Esophagus squamous epithelium (tissue), 5 donors: Measurements from ENCODE around the gene HSD17B2. TPM values are rescaled to one million over a fixed set of nuclear protein-coding genes. Genes with fewer than 3 reads are reported as not detected.
A peak's percentile ranks its signal among the peaks of the same experiment; 100 is the strongest.

Experiments used
- DNase-seq: peaks from one replicate; lab custom pipeline; 2025; lab: John Stamatoyannopoulos, UW
- H3K27ac ChIP-seq, 4 donors: fragments of 200-600 bp; sonication (generic); one replicate each; pipeline ENCODE4 v1.5.1; 2016 to 2019; ENCODE audit warnings: mild to moderate bottlenecking in 1 of 4
- H3K27me3 ChIP-seq, 4 donors: fragments of 200-600 bp; sonication (generic); 1 replicate in 3 of 4; 2 replicates in 1 of 4; pipeline versions ENCODE4 v1.5.1 to v1.6.0; 2017 to 2021; ENCODE audit warnings: antibody characterized with exemption in 1 of 4
- H3K36me3 ChIP-seq, 3 donors: fragments of 200-600 bp; sonication (generic); one replicate each; pipeline ENCODE4 v1.5.1; 2016 to 2019
- H3K4me1 ChIP-seq, 3 donors: fragments of 200-600 bp; sonication (generic); one replicate each; pipeline ENCODE4 v1.5.1; 2017 to 2019
- H3K4me3 ChIP-seq, 4 donors: fragments of 200-600 bp; sonication (generic); 1 replicate in 3 of 4; 2 replicates in 1 of 4; pipeline ENCODE4 v1.5.1; 2016 to 2019; ENCODE audit warnings: mild to moderate bottlenecking in 2 of 4, moderate library complexity in 1 of 4
- H3K9me3 ChIP-seq, 3 donors: fragments of 200-600 bp; sonication (generic); one replicate each; pipeline ENCODE4 v1.5.1; 2016 to 2019
- CTCF ChIP-seq, 6 experiments: fragments of 450-650 bp in 4 of 6; fragments of 200-600 bp in 2 of 6; sonication (generic) in 2 of 6; IDR thresholded peaks; one replicate each; pipeline ENCODE4 v1.5.1; 2016 to 2019; ENCODE audit warnings: antibody characterized with exemption in 6 of 6, mild to moderate bottlenecking in 4 of 6, moderate library complexity in 4 of 6
- POLR2A ChIP-seq, 4 donors: fragments of 450-650 bp; IDR thresholded peaks; one replicate each; pipeline ENCODE4 v1.6.1; 2017; ENCODE audit warnings: antibody characterized with exemption in 4 of 4, mild to moderate bottlenecking in 4 of 4, moderate library complexity in 3 of 4
- WGBS, 2 donors: methylation state at CpG; one replicate each; pipeline ENCODE4 v1.1.5; 2018; 5-methylcytosine and 5-hydroxymethylcytosine counted together
- intact Hi-C: fragments of 100-400 bp; cut with DNase I; formaldehyde crosslinking; loops from one replicate; pipeline ENCODE4 v1.15.0; 2022
- total RNA-seq, 4 donors: library from RNA; depleted of rRNA; stranded (reverse); fragments of >200 nt; gene quantifications; one replicate each; pipeline ENCODE4 v1.1.0, GENCODE V29; 2016
- donor health status: DM: yes; HTN: yes; CAD: no.

HSD17B2 gene
- total RNA-seq, 4 donors from 2014 or later: 0.72 to 5.1 (median 2.5) TPM

GRCh38 chr16:82017911-82018568 is 17.0 kb upstream of the HSD17B2 start:
- H3K27ac ChIP-seq: peak overlapping the region in 3 of 4 donors; percentile 16 to 54 (median 35)
- intact Hi-C loops: no loop called here
- DNase-seq: no peak
- H3K4me1 ChIP-seq: peaks cover 4 to 31% (median 9%) of the 10 kb centered on the region in 3 donors
- no peaks in the 10 kb centered on the region for H3K27me3 ChIP-seq
- TF ChIP-seq CTCF (IDR thresholded peaks at IDR 0.05): no peak
- TF ChIP-seq POLR2A (IDR thresholded peaks at IDR 0.05): no peak
- no peak overlapping the region for H3K4me3 ChIP-seq
- WGBS, 2 donors: 76 to 84% methylated on average over 6 of the region's 6 CpGs
- H3K36me3 ChIP-seq: no peaks in the 10 kb centered on the region
- peaks cover 0 to 6% (median 0%) of the 10 kb centered on the region in 3 donors for H3K9me3 ChIP-seq

GRCh38 chr16:82019535-82019934 is 15.5 kb upstream of the HSD17B2 start:
- intact Hi-C loops: no loop called here
- TF ChIP-seq POLR2A (IDR thresholded peaks at IDR 0.05) (no peak), CTCF (IDR thresholded peaks at IDR 0.05) (no peak)
- no peaks in the 10 kb centered on the region for H3K36me3 ChIP-seq
- DNase-seq: no peak
- H3K27me3 ChIP-seq: peaks cover 0 to 2% (median 0%) of the 10 kb centered on the region in 4 donors
- H3K27ac ChIP-seq: no peak overlapping the region
- no peak overlapping the region for H3K4me3 ChIP-seq
- peaks cover 4 to 24% (median 9%) of the 10 kb centered on the region in 3 donors for H3K4me1 ChIP-seq
- peaks cover 0 to 6% (median 0%) of the 10 kb centered on the region in 3 donors for H3K9me3 ChIP-seq
- 47 to 72% methylated on average over 7 to 8 of the region's 8 CpGs for WGBS, 2 donors

- Histone ChIP-seq H3K4me3 (no peak overlapping the region), H3K4me1 (peaks cover 4 to 24% (median 9%) of the 10 kb centered on the region in 3 donors), H3K36me3 (no peaks in the 10 kb centered on the region), H3K27ac (no peak overlapping the region), H3K27me3 (peaks cover 0 to 2% (median 0%) of the 10 kb centered on the region in 4 donors), H3K9me3 (peaks cover 0 to 3% (median 0%) of the 10 kb centered on the region in 3 donors)
- WGBS, 2 donors: 89 to 91% methylated on average over 5 of the region's 5 CpGs
- intact Hi-C loops: no loop called here
- no peak for DNase-seq
- TF ChIP-seq CTCF (IDR thresholded peaks at IDR 0.05): no peak
These were observed 15.0 kb upstream of the HSD17B2 start for GRCh38 chr16:82020051-82020450.

GRCh38 chr16:82023206-82023605 is 11.8 kb upstream of the HSD17B2 start:
- 85 to 87% methylated on average over 6 to 7 of the region's 7 CpGs for WGBS, 2 donors
- peaks cover 5 to 15% (median 5%) of the 10 kb centered on the region in 3 donors for H3K4me1 ChIP-seq

More at GRCh38 chr16:82023206-82023605, 11.8 kb upstream of the HSD17B2 start:
- no peaks in the 10 kb centered on the region for H3K36me3 ChIP-seq
- peaks cover 0 to 2% (median 0%) of the 10 kb centered on the region in 4 donors for H3K27me3 ChIP-seq
- DNase-seq: no peak
- TF ChIP-seq POLR2A (IDR thresholded peaks at IDR 0.05): no peak
- no peak for TF ChIP-seq CTCF (IDR thresholded peaks at IDR 0.05)
- no peak overlapping the region for H3K27ac ChIP-seq
- H3K4me3 ChIP-seq: no peak overlapping the region
- H3K9me3 ChIP-seq: no peaks in the 10 kb centered on the region
- intact Hi-C loops: no loop called here
